SK-N-SH treated with all-trans-retinoic acid at 6 μM for 48 hours (cell line): ENCODE measurements around the gene NEU2.

Experiments used
- ATAC-seq: fragments of 200-7000 bp; cut with Tn5 transposase; 3 replicates; pipeline ENCODE4 v1.9.1; 2020; ENCODE audit warnings: mild to moderate bottlenecking, moderate library complexity
- ARNTL ChIP-seq: fragments of 450-650 bp; formaldehyde crosslinking; IDR thresholded peaks from 2 replicates; pipeline ENCODE4 v1.5.0; 2020; ENCODE audit warnings: low read depth, mild to moderate bottlenecking, moderate library complexity, borderline replicate concordance
- BACH2 ChIP-seq: fragments of 250-450 bp; sonication (Bioruptor Pico); IDR thresholded peaks from 2 replicates; pipeline ENCODE4 v1.9.0; 2021; ENCODE audit warnings: mild to moderate bottlenecking, borderline replicate concordance
- CREB5 ChIP-seq: fragments of 250-450 bp; sonication (Bioruptor Pico); IDR thresholded peaks from 2 replicates; pipeline ENCODE4 v1.5.1; 2020; ENCODE audit warnings: low read depth, mild to moderate bottlenecking, moderate library complexity
- CSDC2 ChIP-seq: fragments of 250-450 bp; sonication (Bioruptor Pico); IDR thresholded peaks from 2 replicates; pipeline ENCODE4 v1.5.0; 2020; ENCODE audit warnings: mild to moderate bottlenecking, moderate library complexity
- ESRRG ChIP-seq: fragments of 250-450 bp; sonication (Bioruptor Pico); IDR thresholded peaks from 2 replicates; pipeline ENCODE4 v1.6.1; 2021; ENCODE audit warnings: mild to moderate bottlenecking
- GLIS3 ChIP-seq: fragments of 250-450 bp; sonication (Bioruptor Pico); IDR thresholded peaks from 2 replicates; pipeline ENCODE4 v1.5.0; 2020; ENCODE audit warnings: mild to moderate bottlenecking, moderate library complexity
- ISL1 ChIP-seq: fragments of 250-450 bp; sonication (Bioruptor Pico); IDR thresholded peaks from 2 replicates; pipeline ENCODE4 v2.1.2; 2022; ENCODE audit warnings: mild to moderate bottlenecking, moderate library complexity
- PATZ1 ChIP-seq: fragments of 250-450 bp; sonication (Bioruptor Pico); IDR thresholded peaks from 2 replicates; pipeline ENCODE4 v1.8.0; 2020; ENCODE audit warnings: mild to moderate bottlenecking, moderate library complexity, borderline replicate concordance
- POU6F1 ChIP-seq: fragments of 250-450 bp; sonication (Bioruptor Pico); IDR thresholded peaks from 2 replicates; pipeline ENCODE4 v1.8.0; 2021; ENCODE audit warnings: low read depth, mild to moderate bottlenecking, moderate library complexity, borderline replicate concordance
- PPARA ChIP-seq: fragments of 250-450 bp; sonication (Bioruptor Pico); IDR thresholded peaks from 2 replicates; pipeline ENCODE4 v1.5.0; 2020; ENCODE audit warnings: mild to moderate bottlenecking, borderline replicate concordance
- RARB ChIP-seq: fragments of 250-450 bp; sonication (Bioruptor Pico); IDR thresholded peaks from 2 replicates; pipeline ENCODE4 v1.8.0; 2021; ENCODE audit warnings: mild to moderate bottlenecking, moderate library complexity
- SNAI2 ChIP-seq: fragments of 250-450 bp; sonication (Bioruptor Pico); IDR thresholded peaks from 2 replicates; pipeline ENCODE4 v1.5.0; 2020; ENCODE audit warnings: mild to moderate bottlenecking, moderate library complexity
- TCF4 ChIP-seq: fragments of 250-450 bp; sonication (Bioruptor Pico); IDR thresholded peaks from 2 replicates; pipeline ENCODE4 v1.8.0; 2021; ENCODE audit warnings: mild to moderate bottlenecking, moderate library complexity, borderline replicate concordance
- TOX ChIP-seq: fragments of 250-450 bp; sonication (Bioruptor Pico); IDR thresholded peaks from 2 replicates; pipeline ENCODE4 v1.8.0; 2021; ENCODE audit warnings: mild to moderate bottlenecking, moderate library complexity, borderline replicate concordance
- TSHZ2 ChIP-seq: fragments of 250-450 bp; sonication (Bioruptor Pico); IDR thresholded peaks from 2 replicates; pipeline ENCODE4 v1.5.0; 2020; ENCODE audit warnings: mild to moderate bottlenecking, moderate library complexity
- ZFP3 ChIP-seq: fragments of 250-450 bp; sonication (Bioruptor Pico); IDR thresholded peaks from 2 replicates; pipeline ENCODE4 v1.5.0; 2020; ENCODE audit warnings: mild to moderate bottlenecking, moderate library complexity
- ZNF565 ChIP-seq: fragments of 450-650 bp; formaldehyde crosslinking; conservative IDR thresholded peaks from 2 replicates; pipeline ENCODE4 v1.5.0; 2020; ENCODE audit warnings: low read depth, mild to moderate bottlenecking, moderate library complexity
- ZNF70 ChIP-seq: fragments of 450-650 bp; formaldehyde crosslinking; IDR thresholded peaks from 2 replicates; pipeline ENCODE4 v1.5.0; 2020; ENCODE audit warnings: mild to moderate bottlenecking, moderate library complexity
- ZNF8 ChIP-seq: fragments of 450-650 bp; formaldehyde crosslinking; IDR thresholded peaks from 2 replicates; pipeline ENCODE4 v1.5.0; 2020; ENCODE audit warnings: mild to moderate bottlenecking, moderate library complexity

Gene NEU2

GRCh38 chr2:233074106-233074505 lies 41.6 kb downstream of the NEU2 start (continued):
- TF ChIP-seq PATZ1 (CRISPR knock-in tag), result no peak
- no peak for TF ChIP-seq RARB (CRISPR knock-in tag)
- no peak for TF ChIP-seq ESRRG (CRISPR knock-in tag)
- TF ChIP-seq POU6F1 (CRISPR knock-in tag), result no peak

- no peak for ATAC-seq
- TF ChIP-seq TCF4 (CRISPR knock-in tag), result no peak
- no peak for TF ChIP-seq ARNTL (CRISPR knock-in tag)
- no peak for TF ChIP-seq POU6F1 (CRISPR knock-in tag)
- TF ChIP-seq ZNF8 (CRISPR knock-in tag), result no peak
- no peak for TF ChIP-seq PPARA (CRISPR knock-in tag)
- no peak for TF ChIP-seq ZFP3 (CRISPR knock-in tag)
- TF ChIP-seq SNAI2 (CRISPR knock-in tag), result no peak
- no peak for TF ChIP-seq ISL1 (CRISPR knock-in tag)
- no peak for TF ChIP-seq CREB5 (CRISPR knock-in tag)
- no peak for TF ChIP-seq BACH2 (CRISPR knock-in tag)
- no peak for TF ChIP-seq CSDC2 (CRISPR knock-in tag)
These were observed 42.9 kb downstream of the NEU2 start for GRCh38 chr2:233075141-233075965.

GRCh38 chr2:233075966-233076339 lies 43.5 kb downstream of the NEU2 start:
- ATAC-seq, result no peak
- TF ChIP-seq ZNF70, result no peak
- no peak for TF ChIP-seq ZFP3 (CRISPR knock-in tag)
- TF ChIP-seq PATZ1 (CRISPR knock-in tag), result no peak
- no peak for TF ChIP-seq ZNF565 (CRISPR knock-in tag)
- no peak for TF ChIP-seq RARB (CRISPR knock-in tag)
- no peak for TF ChIP-seq TOX (CRISPR knock-in tag)
- TF ChIP-seq GLIS3 (CRISPR knock-in tag), result no peak
- no peak for TF ChIP-seq ISL1 (CRISPR knock-in tag)
- TF ChIP-seq POU6F1 (CRISPR knock-in tag), result no peak
- no peak for TF ChIP-seq TSHZ2 (CRISPR knock-in tag)
- TF ChIP-seq CREB5 (CRISPR knock-in tag), result no peak
- no peak for TF ChIP-seq ZNF8 (CRISPR knock-in tag)
